Fibroblast of skin of left biceps (primary cell): Measurements from ENCODE around the gene NUF2.
"Not testable (repeated sequence)": the region's sequence is repeated elsewhere in the genome, so short reads cannot be mapped to it uniquely, and the experiment has no call there.

Experiments used
- DNase-seq, 2 experiments: peaks; one replicate each; pipeline ENCODE4 v3.0.0-alpha.2; 2013; ENCODE audit warnings: low read depth in 2 of 2

Gene NUF2

DNA sequence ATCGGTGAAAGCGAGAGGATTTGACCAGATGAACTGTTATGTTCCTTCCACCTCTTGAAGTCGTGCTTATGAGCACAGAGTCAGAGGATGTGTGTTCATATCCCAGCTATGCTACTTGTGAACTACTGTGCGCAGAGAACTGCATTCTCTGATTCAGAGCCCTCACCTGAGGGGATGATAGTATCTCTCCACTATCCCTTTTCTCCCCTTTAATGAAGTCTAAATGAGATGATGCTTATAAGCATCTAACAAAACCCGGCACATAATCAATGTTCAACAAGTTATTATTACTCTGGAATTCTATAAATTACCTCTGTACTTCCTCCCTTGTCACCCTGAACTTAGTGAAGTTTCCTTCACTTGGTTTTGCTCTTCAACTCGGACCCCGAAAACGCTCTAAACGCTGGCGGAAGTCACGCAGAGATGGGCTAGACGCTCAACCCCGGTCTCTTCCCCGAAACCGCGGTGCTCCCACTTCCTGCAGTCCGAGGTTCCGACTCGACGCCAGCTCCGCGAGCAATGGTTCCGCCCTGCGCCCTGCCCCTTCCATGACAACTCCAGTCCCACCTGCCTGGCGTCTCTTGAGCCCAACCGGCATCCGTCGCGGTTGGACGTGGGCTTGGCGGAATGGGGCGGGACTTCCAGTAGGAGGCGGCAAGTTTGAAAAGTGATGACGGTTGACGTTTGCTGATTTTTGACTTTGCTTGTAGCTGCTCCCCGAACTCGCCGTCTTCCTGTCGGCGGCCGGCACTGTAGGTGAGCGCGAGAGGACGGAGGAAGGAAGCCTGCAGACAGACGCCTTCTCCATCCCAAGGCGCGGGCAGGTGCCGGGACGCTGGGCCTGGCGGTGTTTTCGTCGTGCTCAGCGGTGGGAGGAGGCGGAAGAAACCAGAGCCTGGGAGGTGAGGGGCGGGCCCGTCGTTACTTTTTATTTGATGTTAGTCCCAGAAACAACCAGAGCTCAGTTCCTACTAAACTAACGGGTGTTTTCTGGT is at the start of gene NUF2:
NUF2 (plus strand) TSS at position 644 of the 995 bp plus-strand sequence. CDS start 4,098 bp downstream, outside the sequence.
- DNase-seq = peak; percentile 97 to 98

DNA sequence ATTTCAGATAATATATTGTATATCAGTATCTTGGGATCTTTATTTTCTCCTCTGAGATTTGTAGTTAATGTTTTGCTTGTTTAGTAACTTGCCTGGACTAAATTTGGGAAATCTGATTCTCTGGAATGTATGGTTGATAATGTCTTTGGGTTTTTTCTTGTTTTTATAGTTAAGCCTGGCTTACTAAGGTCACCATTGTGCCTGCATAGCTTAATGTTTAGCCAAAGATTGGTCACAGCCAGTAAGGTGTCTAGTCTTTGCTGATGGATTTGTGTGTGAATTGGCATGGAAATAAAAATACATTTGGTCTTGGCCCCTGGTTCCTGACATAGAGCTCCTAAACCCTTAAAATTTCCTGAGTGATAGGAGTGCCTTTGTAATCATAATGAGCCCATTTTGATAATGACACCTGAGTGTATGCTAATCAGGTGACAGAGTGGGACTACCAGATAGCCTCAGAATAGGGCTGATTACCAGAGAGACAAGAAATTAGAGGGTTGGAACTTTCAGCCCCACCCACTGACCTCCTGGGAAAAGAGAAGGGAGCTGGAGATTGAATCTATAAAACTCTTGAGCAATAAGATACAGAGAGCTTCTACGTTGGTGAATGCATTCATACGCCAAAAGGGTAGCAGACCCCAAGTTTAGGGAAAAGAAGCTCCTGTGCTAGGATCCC is 47.9 kb upstream of the NUF2 start:
- DNase-seq = no peak

DNA sequence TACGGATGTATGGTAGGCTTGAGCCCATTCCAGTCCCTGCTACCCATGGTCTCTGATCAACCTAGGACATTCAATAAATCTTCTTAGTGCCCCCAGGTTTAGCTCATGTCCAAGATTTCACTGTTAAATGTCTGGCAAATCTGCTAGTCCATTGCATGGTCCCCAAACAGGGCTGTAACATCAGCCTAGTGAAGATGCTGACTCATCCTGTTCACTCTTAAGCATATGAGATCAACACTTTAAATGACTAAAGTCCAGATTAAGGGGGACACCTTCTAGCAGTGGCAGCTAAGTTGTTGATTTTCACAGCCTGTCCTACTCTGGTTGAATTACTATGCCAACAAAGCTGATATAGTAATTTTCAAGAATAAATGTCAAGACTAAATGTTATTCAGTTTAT is 46.5 kb upstream of the NUF2 start:
- no peak for DNase-seq

DNA sequence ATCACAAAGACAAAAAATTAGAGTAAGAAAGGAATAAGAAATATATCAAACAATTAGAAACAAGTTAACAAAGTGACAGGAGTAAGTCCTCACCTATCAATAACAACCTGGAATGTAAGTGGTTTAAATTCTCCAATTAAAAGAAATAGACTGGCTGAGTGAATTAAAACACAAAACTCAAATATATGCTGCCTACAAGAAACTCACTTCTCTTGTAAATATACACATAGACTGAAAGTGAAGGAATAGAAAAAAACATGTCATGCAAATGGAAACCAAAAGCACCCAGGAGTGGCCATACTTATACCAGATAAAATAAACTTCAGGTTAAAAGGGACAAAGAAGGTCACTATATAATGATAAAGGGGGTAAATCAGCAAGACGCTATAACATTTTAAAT is 43.2 kb upstream of the NUF2 start:
- DNase-seq = no peak

DNA sequence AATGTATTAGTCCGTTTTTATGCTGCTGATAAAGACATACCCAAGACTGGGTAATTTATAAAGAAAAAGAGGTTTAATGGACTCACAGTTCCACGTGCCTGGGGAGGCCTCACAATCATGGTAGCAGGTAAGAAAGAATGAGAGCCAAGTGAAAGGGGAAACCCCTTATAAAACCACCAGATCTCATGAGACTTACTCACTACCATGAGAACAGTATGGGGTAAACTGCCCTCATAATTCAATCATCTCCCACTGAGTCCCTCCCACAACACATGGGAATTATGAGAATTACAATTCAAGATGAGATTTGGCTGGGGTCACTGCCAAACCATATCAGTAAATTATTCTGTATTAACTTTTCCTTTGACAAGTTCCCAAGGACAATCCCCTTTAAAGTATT is 36.9 kb upstream of the NUF2 start:
- not testable (repeated sequence) for DNase-seq

DNA sequence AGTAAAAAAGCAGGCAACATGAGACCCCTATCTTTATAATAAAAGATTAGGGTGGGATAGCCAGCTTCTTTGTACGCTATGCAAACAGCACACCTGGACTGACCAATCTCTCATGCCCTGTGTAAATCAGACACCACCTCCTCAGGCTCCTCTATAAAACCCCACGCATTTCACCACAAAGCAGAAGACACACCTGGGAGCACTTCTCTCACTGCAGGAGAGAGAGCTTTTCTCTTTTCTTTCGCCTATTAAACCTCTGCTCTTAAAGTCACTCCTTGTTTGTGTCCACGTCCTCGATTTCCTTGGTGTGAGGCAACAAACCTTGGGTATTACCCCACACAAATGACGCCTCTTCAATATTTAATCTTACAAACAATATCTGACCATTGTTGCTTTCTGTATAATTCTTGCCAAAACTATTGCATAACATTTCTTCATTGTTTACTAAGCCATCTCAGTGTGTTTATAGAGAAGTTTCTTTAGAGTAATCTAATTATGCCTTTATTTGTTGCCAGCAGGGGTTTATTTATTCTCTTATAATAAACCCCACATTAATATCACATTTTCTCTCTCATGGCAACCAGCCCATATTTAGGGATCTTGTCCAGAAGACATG is 31.6 kb upstream of the NUF2 start:
- no peak for DNase-seq

DNA sequence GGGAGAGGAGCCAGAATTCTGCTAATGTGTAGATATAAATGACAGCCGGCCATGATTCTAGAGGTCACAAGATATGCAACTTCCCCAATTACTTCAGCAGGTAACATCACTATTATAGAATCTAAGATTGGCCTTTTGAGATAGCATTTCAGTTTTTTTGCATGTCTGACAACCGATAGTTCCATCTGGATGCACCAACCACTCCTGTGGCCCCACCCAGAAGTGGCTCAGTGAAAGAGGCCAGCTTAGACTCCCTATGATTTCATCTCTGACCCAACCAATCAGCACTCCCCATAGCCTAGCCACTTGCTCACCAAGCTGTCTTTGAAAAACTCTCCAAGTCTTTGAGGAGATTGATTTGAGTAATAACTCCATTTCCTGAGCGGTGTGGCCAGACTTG is 30.3 kb upstream of the NUF2 start:
- no peak for DNase-seq

DNA sequence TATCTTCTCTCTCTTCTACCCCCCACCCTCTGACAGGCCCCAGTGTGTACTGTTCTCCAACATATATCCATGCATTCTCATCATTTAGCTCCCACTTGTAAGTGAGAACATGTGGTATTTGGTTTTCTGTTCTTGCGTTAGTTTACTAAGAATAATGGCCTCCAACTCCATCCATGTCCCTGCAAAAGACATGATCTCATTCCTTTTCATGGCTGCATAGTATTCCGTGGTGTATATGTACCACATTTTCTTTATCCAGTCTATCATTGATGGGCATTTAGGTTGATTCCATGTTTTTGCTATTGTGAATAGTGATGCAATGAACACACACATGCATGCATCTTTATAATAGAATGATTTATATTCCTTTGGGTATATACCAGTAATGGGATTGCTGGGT is 29.6 kb upstream of the NUF2 start:
- not testable (repeated sequence) for DNase-seq

DNA sequence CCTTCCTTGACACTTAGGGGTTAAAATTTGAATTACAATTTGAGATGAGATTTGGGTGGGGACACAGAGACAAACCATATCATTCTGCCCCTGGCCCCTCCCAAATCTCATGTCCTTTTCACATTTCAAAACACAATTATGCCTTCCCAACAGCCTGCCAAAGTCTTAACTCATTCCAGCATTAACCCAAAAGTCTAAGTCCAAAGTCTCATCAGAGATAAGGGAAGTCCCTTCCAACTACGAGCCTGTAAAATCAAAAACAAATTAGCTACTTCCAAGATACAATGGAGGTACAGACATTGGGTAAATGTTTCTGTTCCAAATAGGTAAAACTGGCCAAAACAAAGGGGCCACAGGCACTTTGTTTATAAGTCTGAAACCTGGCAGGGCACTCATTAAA is 28.3 kb upstream of the NUF2 start:
- DNase-seq = not testable (repeated sequence)

DNA sequence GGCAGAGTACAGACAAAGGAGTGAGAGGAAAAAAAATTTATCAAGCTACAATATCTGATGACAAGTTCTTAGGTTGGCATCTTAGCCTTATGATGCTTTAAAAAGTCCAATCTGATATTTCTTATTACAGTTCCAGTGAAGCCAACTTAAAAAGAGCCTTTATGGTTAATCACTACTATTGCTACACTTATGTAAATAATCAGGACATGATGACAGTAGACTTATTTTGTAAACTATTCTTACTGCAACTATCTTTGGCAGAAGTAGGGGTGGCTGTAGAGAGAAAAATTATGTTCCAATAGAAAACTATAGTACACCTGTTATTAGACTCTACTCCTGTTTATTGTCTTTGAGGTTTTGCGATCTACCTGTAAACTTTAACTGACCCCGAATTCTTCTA is 25.8 kb upstream of the NUF2 start:
- DNase-seq = no peak

DNA sequence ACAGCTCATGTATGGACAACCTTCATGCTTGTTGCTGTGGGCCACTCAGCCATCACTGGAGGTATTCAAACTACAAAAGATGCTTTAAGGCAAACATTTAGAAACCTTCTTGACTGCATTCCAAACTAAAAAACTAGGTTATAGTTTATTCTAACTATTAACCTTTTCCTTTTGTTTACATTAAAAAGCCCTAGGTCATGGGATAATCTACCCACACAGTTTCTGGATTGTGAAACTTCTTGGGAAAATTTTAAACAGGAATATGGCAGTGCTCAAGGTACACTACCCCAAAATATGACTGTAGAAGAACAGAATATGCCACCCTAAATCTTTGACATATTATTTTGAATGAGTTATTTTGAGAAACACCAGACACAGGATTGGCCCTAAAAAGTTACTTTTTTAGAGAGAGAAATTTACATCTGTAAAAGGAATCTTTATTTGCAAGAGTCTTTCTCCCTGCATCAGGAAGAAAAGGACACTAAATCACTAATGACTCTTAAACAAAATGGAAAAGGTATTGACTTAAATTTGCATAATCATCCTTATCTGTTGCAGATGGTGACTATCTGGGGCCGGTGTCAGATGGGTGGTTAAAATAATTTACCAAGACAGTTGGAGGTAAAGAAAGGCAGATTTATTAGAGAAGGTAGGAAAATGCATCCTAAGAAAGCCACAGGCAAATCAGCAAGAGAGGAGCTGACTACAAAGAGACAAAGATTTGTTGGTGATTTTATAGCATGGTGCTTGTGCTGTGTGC is 25.1 kb upstream of the NUF2 start:
- DNase-seq = no peak

DNA sequence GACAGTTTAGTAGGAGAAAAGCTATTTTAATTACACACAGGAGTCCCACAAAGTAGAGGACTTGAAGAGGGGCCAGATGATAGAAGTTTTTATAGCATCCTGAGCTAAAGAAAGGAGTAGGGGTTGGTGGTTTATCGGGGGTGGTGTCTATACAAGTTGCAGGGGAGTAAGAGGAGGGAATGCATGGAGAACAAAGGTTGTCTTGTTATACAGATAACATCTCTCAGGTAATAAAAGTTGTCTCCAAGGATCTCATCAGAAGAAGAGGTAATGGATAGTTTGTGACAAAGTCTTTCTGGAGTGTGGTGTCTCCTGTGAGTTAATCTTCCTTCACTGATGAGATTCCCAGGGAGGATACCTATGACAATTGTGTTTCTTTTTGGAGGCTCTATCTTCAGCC is 23.4 kb upstream of the NUF2 start:
- DNase-seq = no peak

DNA sequence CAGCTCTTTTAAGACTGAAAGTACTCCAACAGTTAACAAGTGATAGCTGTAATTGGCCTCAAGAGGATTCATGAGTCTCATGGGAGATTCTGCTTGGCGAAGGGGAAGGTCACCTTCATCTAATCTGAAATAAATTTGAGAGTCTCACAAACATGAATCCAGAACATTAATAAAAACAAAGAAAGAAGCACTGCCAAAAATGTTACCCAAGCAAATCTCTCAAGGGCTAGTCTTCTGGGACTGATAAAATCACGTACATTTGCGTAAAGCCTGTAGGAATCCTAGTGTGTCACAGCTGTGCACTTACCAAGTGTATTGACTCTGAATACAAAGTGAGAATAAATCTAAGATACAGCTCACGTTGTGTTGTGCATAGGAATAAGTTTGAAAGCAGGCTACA is 21.2 kb upstream of the NUF2 start:
- DNase-seq = no peak

DNA sequence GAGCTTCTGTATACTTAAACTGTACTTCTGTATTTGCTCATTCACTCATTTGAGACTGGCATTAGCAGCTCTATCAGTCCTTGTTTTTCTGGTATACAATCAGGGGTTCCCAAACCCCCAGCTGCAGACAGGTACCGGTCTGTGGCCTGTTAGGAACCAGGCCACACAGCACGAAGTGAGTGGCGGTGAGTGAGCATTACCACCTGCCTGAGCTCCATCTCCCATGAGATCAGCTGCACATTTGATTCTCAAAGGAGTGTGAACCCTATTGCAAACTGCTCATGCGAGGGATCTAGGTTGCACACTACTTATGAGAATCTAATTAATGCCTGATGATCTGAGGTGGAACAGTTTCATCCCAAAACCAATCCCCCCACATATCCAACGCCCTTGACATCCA is 18.2 kb upstream of the NUF2 start:
- DNase-seq = no peak

DNA sequence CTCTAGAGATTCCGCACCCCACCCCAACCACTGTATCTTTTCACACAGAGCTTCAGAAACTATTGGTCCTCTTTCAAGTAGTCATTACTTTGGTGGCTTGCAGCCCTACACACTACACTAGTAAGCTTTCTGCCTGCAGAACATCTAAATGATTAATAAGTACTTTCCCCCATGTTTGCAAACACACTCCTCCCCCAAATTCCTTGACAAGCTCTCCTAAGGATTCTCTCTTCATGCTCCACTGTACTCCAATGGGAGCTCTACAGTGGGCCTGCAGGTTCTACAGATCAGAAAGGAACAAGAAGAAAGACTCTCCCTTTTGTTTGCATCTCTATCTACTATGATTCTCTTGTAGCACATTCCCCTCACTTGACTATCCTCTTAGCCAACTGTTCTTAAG is 16.3 kb upstream of the NUF2 start:
- DNase-seq = no peak

DNA sequence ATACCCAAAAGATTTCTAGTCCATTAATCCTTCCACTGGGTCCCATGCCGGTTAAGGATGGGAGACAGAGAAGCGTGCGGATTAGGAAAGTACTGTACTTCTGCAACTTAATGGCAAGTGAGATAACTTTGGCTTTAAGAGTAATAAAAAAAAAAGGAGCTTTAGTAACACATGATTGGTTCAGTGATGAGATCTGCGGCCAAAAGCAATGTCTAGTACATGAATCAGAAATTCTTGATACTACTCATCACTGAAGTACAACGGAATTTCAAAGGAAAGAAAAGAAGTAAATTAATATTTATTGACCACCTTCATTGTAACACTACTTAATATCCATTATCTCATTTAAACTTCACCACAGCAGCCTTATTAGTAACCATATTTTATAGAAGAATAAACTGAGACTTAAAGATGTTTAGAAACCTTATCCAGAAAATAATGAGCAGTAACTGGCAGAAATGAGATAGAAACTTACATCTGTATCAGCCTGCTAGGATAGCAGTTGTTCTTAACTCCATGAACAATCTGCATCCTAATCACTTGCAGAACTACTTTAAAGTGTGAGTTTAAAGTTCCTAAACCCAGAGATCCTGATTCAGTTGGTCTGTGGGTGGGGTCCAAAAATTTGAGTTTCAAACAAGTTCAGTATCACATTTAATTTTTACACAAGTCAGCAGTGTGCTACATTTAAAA is 14.1 kb upstream of the NUF2 start:
- peak; percentile 49 to 60 for DNase-seq

DNA sequence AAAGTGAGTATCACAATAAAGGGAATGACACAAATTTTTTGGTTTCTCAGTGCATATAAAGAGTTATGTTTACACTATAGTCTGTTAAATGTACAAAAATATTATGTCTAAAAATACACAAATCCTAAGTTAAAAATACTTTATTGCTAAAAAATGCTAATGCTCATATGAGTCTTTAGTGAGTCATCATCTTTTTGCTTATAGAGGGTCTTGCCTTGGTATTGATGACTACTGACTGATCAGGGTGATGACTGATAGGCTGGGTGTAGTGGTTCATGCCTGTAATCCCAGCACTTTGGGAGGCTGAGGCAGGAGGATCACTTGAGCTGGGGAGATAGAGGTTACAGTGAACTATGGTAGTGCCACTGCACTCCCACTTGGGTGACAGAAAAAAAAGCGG is 12.9 kb upstream of the NUF2 start:
- DNase-seq = no peak

DNA sequence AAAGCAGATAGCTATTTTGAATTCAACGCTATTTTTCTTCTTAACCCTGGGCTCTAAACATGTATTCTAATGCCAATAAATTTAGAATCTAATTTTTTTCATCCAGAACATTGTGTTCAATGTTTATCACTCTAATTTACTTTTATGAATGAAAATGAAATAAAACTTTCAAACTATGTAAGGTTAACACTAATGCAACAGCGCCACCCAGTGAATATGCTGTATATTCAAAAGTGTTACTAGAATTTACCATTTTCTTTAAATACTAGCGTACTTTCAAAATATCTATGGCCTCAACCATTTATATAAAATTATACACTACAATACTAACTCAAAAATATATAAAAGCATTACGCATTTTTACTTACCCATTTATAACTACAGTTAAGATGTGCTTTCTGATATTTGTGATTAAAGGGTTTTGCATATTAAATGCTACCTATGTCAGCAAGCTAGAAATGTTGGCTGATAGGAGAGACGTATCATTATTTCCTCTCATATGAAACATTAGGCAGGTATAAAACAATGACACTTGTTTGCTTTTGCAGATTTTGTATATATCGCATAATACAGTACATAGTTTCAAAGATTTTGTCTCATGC is 5.9 kb upstream of the NUF2 start:
- DNase-seq = no peak

DNA sequence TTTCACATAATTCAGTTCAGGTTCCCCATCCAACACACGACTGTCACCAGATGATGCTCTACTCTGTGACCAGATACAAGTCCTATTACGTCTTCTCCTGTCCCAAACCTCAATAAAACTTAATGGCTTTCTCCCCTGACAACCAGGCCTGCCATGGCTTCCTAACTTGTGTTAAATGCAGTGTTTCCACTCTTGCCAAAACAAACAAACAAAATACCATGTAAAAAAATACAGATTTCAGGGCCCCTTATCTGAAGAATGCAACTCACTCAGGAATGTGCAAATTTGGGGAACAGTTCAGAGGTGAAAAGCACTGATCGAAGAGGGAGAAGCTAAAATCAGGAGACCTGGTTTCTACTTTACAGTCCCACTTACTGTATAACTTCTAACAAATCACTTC is 863 bp upstream of the NUF2 start:
- no peak for DNase-seq

DNA sequence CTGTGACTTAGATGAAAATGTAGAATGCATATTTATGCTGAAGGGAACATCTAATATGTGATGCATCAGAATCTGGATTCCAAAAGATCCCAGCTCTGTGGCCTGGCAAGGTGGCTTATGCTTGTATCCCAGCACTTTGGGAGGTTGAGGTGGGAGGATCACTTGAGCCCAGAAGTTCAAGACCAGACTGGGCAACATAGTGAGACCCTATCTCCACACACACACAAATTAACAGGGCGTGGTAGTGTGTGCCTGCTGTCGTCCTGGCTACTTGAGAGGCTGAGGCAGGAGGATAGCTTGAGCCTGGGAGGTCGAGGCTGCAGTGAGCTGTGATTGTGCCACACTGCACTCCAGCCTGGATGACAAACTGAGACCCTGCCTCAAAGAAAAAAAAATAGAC is 1.6 kb downstream of the NUF2 start:
- DNase-seq = not testable (repeated sequence)

DNA sequence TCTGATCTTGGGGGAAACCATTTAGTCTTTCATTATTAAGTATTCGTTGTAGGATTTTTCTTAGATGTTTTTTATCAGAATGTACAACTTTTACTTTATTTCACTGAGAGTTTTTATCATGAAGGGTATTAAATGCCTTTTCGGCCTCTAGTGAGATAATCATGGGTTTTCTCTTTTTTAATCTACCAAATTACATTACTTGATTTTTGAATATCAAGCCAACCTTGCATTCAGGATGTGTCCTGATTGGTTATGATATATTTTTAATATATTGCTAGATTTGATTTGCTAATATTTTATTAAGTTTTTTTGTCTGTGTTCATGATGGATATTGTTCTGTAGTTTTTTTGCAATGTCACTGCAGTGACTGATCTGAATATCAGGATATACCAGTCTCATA is 9.4 kb downstream of the NUF2 start:
- DNase-seq = no peak
